ENCODE measurements around the gene HERC4.
"Not testable (repeated sequence)": the region's sequence is repeated elsewhere in the genome, so short reads cannot be mapped to it uniquely, and the experiment has no call there.

HERC4 gene

GRCh38 chr10:68080853-68081431, 5.9 kb upstream of the HERC4 start:
- DNase-seq (ENCODE audit: low read depth) = no peak
- no peak for TF ChIP-seq CTCF (IDR thresholded peaks at IDR 0.05; ENCODE audit: low read depth, low read length, missing control alignments)
- no peak overlapping the region for H3K4me3 ChIP-seq (ENCODE audit: low read depth, low read length)
- in situ Hi-C loops (cut with HindIII; ENCODE audit: low sequenced_read_pairs) = no loop called here

- in situ Hi-C loops (cut with HindIII; ENCODE audit: low sequenced_read_pairs) = no loop called here
- no peak for TF ChIP-seq CTCF (IDR thresholded peaks at IDR 0.05; ENCODE audit: low read depth, low read length, missing control alignments)
- no peak for DNase-seq (ENCODE audit: low read depth)
- no peak overlapping the region for H3K4me3 ChIP-seq (ENCODE audit: low read depth, low read length)
These were observed 4.4 kb upstream of the HERC4 start for GRCh38 chr10:68079434-68079833.

GRCh38 chr10:68077026-68077425, 1.9 kb upstream of the HERC4 start:
- no peak overlapping the region for H3K4me3 ChIP-seq (ENCODE audit: low read depth, low read length)
- in situ Hi-C loops (cut with HindIII; ENCODE audit: low sequenced_read_pairs) = no loop called here
- DNase-seq (ENCODE audit: low read depth) = no peak
- no peak for TF ChIP-seq CTCF (IDR thresholded peaks at IDR 0.05; ENCODE audit: low read depth, low read length, missing control alignments)

- DNase-seq (ENCODE audit: low read depth); H3K4me3 ChIP-seq (ENCODE audit: low read depth, low read length); in situ Hi-C loops (cut with HindIII; ENCODE audit: low sequenced_read_pairs): not testable (repeated sequence)
These were observed 998 bp upstream of the HERC4 start for GRCh38 chr10:68076081-68076480.

GRCh38 chr10:68075550-68076004, 494 bp upstream of the HERC4 start:
- H3K4me3 ChIP-seq (ENCODE audit: low read depth, low read length) = peak overlapping the region; percentile 96
- no peak for DNase-seq (ENCODE audit: low read depth)

GRCh38 chr10:68074031-68074774, 880 bp downstream of the HERC4 start:
- peak overlapping the region; percentile 96 for H3K4me3 ChIP-seq (ENCODE audit: low read depth, low read length)
- no peak for DNase-seq (ENCODE audit: low read depth)
- no peak for TF ChIP-seq CTCF (IDR thresholded peaks at IDR 0.05; ENCODE audit: low read depth, low read length, missing control alignments)
- in situ Hi-C loops (cut with HindIII; ENCODE audit: low sequenced_read_pairs) = loop anchor here (25.0 kb wide), 1 partner anchor 187 kb away; the partner anchor contains the start of gene SIRT1

More at GRCh38 chr10:68075550-68076004, 494 bp upstream of the HERC4 start:
- in situ Hi-C loops (cut with HindIII; ENCODE audit: low sequenced_read_pairs) = no loop called here
- TF ChIP-seq CTCF (IDR thresholded peaks at IDR 0.05; ENCODE audit: low read depth, low read length, missing control alignments) = no peak

- no peak for TF ChIP-seq CTCF (IDR thresholded peaks at IDR 0.05; ENCODE audit: low read depth, low read length, missing control alignments)
- peak overlapping the region; percentile 96 for H3K4me3 ChIP-seq (ENCODE audit: low read depth, low read length)
- DNase-seq (ENCODE audit: low read depth) = no peak
- in situ Hi-C loops (cut with HindIII; ENCODE audit: low sequenced_read_pairs) = loop anchor here (25.0 kb wide), 1 partner anchor 186 kb away; the partner anchor contains the start of gene SIRT1
These were observed 1.5 kb downstream of the HERC4 start for GRCh38 chr10:68073631-68074030.

Measured in astrocyte of the cerebellum (primary cell).